Measurements from ENCODE around the gene LUC7L2. TPM values are rescaled to one million over a fixed set of nuclear protein-coding genes. Genes with fewer than 3 reads are reported as not detected.

The LUC7L2 gene
- total RNA-seq, 4 donors from 2014 or later = 46.6 to 78.9 (median 61.1) TPM

DNA sequence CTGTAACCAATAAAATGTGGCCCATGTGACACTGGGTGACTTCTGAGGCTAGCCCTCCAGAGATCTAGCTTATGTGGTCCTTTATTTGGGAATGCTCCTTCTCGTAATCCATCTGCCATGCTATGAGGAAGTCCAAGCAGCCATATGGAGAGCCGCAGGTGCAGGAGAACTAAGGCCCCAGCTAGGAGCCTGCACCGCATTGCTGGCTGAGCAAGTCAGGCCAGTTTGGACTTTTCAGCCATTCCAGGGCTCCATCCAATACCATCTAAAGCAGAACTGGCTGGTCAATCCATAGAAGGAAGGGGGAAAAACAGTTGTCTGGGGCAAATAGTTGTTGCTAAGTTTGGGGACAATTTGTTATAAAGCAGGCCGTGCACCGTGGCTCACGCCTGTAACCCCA is 91.2 kb downstream of the LUC7L2 start:
- DNase-seq (ENCODE audit: low spot score) = no peak
- ATAC-seq (ENCODE audit: low FRiP score) = no peak
- TF ChIP-seq, protein P1, sequence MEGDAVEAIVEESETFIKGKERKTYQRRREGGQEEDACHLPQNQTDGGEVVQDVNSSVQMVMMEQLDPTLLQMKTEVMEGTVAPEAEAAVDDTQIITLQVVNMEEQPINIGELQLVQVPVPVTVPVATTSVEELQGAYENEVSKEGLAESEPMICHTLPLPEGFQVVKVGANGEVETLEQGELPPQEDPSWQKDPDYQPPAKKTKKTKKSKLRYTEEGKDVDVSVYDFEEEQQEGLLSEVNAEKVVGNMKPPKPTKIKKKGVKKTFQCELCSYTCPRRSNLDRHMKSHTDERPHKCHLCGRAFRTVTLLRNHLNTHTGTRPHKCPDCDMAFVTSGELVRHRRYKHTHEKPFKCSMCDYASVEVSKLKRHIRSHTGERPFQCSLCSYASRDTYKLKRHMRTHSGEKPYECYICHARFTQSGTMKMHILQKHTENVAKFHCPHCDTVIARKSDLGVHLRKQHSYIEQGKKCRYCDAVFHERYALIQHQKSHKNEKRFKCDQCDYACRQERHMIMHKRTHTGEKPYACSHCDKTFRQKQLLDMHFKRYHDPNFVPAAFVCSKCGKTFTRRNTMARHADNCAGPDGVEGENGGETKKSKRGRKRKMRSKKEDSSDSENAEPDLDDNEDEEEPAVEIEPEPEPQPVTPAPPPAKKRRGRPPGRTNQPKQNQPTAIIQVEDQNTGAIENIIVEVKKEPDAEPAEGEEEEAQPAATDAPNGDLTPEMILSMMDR (IDR thresholded peaks at IDR 0.05) = no peak

DNA sequence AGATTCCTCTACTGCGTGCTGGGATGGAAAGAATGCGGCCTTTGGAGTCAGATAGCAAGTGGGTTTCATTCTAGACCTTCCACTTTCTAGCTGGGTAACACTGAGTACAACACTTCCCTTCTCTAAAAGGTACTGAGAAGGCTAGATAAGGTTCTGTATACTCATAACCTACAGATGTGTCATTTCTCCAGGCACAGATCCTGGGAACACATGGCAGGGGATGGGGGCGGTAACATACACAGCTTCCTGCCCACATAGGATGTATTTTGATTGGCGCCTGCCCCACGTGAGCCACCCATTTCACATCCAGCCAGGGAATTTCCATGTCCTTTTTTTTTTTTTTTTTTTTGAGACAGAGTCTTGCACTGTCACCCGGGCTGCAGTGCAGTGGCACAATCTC is 91.9 kb downstream of the LUC7L2 start:
- ATAC-seq (ENCODE audit: low FRiP score) = no peak
- no peak for DNase-seq (ENCODE audit: low spot score)
- TF ChIP-seq, protein P1 (IDR thresholded peaks at IDR 0.05) = no peak

DNA sequence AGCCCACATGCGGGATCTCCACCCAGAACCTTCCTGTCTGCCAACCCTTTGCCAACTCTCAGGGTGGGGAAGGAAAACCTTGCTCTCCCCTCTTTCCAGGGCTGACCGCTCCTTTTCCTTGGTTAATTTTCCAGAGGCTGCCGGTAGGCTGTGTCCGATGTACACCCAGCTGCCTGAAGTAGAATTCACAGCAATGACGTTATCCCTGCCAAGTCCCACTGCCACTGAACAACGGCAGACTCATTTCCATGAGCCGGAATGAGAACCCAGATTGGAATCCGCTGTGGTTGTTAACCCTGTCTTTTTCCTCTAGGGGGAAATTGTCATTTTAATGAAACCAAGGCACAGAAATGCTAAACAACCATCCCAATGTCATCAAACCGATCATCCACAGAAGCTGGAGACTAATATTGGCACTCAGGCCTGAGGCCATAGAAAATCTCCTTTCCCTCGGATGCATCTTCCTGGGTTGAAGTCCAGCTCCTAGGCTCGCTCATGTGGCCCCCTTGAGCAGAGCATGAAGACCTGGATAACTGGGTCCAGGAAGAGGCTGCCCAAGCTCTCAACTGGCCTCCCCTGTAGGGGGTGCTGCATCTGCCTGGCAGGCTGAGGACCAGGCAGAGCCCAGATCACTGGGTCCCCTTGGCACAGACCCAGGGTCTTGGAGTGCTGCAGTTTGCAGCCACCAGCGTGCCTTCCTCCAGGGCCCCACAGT is 93.4 kb downstream of the LUC7L2 start:
- TF ChIP-seq, protein P1 (IDR thresholded peaks at IDR 0.05) = no peak
- ATAC-seq (ENCODE audit: low FRiP score) = no peak
- no peak for DNase-seq (ENCODE audit: low spot score)

DNA sequence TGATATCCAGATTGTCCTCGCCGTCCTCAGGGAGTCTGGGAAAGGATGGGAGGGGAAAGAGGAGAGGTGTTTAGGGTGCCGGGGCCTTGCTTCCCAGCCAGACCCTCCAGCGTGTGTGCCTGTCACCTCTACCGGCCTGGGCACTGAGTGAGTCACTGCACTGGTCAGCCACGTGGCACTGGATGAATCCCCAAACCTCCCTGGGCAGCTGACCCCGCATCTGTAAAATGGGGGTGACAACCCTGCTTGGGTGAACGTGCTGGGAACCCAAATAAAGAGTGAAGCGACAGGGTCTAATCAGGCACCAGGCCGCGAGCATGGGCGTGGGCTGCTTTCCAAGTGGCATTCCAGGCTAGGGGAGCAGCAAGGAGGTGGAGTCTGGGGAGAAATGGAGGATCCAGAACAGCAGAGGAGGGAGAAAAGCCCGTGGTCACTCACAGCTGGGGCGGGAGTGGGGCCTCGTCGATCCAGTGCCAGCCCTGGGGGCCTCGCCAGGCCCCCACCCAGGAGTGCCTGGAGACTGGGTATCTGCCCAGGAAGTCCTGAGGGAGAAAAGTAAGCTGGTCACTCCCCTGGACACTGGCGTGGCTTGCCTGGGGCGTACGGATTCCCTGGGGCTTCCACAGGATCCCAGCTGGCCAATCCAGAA is 94.1 kb downstream of the LUC7L2 start:
- ATAC-seq (ENCODE audit: low FRiP score) = no peak
- TF ChIP-seq, protein P1 (IDR thresholded peaks at IDR 0.05) = no peak

DNA sequence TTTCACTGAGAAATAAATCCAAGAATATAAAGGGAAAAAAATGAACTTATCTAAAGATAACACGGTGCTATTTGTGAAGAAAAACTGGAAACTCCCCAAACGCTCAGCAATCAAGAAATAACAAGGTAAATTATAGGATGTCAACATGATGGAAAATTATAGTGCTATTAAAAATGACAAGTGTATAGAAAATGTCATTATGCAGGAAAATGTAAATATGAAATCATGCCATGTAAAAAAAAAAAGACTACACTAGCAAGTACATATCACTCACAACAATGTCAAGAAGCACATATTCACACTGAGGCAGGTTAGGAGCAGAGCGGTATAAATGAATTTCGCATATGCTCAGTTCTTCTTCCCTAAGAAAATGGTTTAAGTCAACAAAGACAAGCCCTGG is 96.1 kb downstream of the LUC7L2 start:
- DNase-seq (ENCODE audit: low spot score) (no peak), ATAC-seq (ENCODE audit: low FRiP score) (no peak)
- TF ChIP-seq, protein P1 (IDR thresholded peaks at IDR 0.05) = no peak

More for the DNA sequence above, 94.1 kb downstream of the LUC7L2 start:
- DNase-seq (ENCODE audit: low spot score) = no peak

DNA sequence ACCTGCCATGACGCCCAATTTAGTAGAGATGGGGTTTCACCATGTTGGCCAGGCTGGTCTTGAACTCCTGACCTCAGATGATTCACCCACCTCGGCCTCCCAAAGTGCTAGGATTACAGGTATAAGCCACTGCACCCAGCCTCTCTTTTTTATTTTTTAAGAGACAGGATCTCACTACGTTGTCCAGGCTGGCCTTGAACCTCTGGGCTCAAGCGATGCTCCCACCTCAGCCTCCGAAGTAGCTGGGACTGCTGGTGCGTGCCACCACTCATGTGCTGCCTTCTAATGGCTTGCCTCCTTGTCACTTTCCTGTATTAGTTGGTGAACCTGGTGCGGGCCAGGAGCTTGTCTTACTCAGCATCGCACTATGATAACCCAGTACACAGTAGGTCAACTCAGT is 96.8 kb downstream of the LUC7L2 start:
- TF ChIP-seq, protein P1 (IDR thresholded peaks at IDR 0.05) = no peak
- DNase-seq (ENCODE audit: low spot score) (no peak), ATAC-seq (ENCODE audit: low FRiP score) (no peak)

Measured in omental fat pad (tissue), 4 donors.